ENCODE measurements around the gene ATP5F1B.

DNA sequence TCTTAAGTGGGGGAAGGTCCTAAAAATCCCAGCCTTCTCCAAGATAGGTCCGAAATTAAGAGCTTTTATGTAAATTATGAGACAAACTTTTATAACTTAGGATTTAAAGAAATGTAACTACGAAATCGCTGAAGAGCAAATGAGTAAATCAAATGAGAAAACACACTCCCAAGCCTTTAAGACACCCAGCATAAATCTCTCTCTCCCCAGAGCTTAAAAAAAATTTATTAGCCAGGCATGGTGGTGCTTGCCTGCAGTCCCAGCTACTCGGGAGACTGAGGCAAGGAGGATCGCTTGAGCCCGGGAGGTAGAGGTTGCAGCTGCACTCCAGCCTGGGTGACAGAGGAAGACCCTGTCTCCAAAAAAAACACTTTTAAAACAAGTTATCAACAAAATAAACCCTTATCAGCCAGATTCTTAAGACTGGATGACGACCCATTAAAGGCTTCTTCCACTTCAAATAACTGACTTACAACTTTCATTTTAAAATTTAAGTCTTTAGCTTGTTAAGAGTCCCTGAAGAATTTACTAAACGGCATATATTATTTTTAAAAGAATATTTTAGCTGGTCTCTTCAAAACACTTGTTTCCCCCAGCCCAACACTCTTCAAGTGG, 39.1 kb upstream of the ATP5F1B start:
- TF ChIP-seq EZH2phosphoT487 (IDR thresholded peaks at IDR 0.05), result no peak
- TF ChIP-seq, protein P1, sequence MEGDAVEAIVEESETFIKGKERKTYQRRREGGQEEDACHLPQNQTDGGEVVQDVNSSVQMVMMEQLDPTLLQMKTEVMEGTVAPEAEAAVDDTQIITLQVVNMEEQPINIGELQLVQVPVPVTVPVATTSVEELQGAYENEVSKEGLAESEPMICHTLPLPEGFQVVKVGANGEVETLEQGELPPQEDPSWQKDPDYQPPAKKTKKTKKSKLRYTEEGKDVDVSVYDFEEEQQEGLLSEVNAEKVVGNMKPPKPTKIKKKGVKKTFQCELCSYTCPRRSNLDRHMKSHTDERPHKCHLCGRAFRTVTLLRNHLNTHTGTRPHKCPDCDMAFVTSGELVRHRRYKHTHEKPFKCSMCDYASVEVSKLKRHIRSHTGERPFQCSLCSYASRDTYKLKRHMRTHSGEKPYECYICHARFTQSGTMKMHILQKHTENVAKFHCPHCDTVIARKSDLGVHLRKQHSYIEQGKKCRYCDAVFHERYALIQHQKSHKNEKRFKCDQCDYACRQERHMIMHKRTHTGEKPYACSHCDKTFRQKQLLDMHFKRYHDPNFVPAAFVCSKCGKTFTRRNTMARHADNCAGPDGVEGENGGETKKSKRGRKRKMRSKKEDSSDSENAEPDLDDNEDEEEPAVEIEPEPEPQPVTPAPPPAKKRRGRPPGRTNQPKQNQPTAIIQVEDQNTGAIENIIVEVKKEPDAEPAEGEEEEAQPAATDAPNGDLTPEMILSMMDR (IDR thresholded peaks at IDR 0.05), result no peak
